ENCODE measurements around the gene PRKN.

Gene PRKN

GRCh38 chr6:161607696-161608297 lies 1119.8 kb downstream of the PRKN start:
- FAIRE-seq, result no peak
- DNase-seq (ENCODE audit: insufficient read length, low spot score), result no peak

DNA sequence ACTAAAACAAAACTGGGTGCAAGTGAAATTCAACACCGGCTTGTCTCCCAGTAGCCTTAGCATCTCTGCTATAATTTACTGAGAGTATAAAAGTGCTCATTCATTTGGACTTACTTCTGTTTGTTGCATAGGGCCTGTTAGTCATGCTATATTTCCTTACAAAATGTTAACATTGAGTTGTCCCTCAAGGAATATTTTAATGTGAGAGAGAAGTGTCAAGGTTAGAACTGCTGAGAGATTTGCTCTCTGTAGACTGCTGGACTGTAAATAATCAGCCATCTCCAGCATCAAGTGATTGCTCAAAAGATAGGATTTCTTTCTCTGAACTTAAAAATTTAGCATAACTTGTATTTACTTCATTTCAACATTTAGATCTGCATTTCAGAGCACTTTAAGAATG lies 1125.2 kb downstream of the PRKN start:
- no peak for FAIRE-seq
- no peak for DNase-seq (ENCODE audit: insufficient read length, low spot score)

DNA sequence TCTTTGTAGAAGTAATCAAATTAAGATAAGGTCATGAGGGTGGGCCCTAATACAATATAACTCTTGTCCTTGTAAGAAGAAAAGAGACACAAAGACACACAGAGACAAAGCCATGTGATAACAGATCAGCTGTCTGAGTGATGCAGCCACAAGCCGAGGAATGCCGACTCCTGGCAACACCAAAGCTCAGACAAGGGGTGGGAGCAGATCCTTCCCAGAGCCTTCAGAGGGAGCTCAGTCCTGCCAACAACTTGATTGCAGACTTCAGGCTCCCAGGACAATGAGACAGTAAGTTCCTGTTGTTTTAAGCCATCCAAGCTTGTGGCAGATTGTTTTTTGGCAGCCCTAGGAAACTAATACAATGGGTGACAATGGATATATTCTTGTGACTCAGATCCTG lies 1128.7 kb downstream of the PRKN start:
- FAIRE-seq (no peak), DNase-seq (ENCODE audit: insufficient read length, low spot score) (no peak)

- FAIRE-seq, result no peak
- DNase-seq (ENCODE audit: insufficient read length, low spot score), result no peak
Measured at GRCh38 chr6:161596807-161597520, 1130.6 kb downstream of the PRKN start.

- FAIRE-seq (no peak), DNase-seq (ENCODE audit: insufficient read length, low spot score) (no peak)
Measured at GRCh38 chr6:161594412-161594811, 1133.2 kb downstream of the PRKN start.

GRCh38 chr6:161590961-161591627 lies 1136.5 kb downstream of the PRKN start:
- FAIRE-seq (no peak), DNase-seq (ENCODE audit: insufficient read length, low spot score) (no peak)

- DNase-seq (ENCODE audit: insufficient read length, low spot score), result no peak
- FAIRE-seq, result no peak
Measured at GRCh38 chr6:161586887-161587286, 1140.7 kb downstream of the PRKN start.

DNA sequence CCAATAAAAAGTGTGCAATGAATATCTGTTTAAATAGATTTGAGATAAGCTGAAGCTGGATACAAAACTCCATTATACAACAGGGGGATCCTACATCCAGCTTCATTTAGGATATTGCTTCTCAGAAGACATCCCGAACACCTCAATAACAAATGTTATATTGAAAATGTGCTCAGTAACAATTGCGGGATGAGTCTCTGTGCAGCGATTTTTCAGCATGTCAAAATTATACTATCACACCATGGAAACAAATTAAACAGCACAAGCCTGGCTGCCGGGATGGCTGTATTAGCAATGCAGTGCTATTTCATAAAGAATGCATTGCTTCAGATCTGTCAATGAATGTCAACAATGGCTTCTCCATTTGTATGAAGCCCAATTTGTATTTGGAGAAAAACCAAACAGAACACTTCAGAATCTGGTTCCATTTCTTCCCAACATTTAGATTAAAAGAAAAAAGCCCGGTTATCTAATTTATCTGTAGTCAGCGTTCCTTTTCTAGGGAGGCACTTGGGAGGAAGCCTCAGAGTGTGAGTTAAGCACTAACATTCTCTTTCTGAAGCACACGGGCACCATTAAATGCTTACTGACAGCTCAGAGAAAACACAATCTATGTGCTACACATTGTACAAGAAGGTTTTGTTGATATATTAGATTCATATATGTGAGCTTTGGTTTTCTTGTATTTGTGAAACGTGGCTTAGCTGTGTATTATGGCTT lies 1142.8 kb downstream of the PRKN start:
- DNase-seq (ENCODE audit: insufficient read length, low spot score) (no peak), FAIRE-seq (no peak)

GRCh38 chr6:161584051-161584450 lies 1143.5 kb downstream of the PRKN start:
- no peak for FAIRE-seq

GRCh38 chr6:161583584-161583983 lies 1144.0 kb downstream of the PRKN start:
- no peak for FAIRE-seq
- DNase-seq (ENCODE audit: insufficient read length, low spot score), result no peak

More at GRCh38 chr6:161584051-161584450, 1143.5 kb downstream of the PRKN start:
- no peak for DNase-seq (ENCODE audit: insufficient read length, low spot score)

DNA sequence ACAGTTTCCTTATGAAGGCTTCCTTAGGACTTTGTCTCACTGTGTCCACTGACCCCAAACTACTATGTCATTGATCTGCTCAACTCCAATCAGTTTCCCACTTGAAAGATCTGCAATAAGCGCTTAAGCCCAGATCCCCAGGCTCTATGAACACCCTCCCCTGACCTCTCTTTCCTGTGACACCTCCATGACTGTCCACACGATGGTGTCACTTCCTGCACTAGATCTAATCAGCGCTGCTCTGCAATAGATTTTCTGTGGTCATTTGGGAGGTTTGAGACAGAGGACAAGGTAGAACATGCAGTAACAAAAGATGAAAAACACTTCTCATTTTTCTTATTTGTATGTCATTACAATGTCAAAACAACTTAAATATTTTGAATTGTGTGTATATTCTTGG lies 1149.1 kb downstream of the PRKN start:
- no peak for FAIRE-seq
- no peak for DNase-seq (ENCODE audit: insufficient read length, low spot score)

DNA sequence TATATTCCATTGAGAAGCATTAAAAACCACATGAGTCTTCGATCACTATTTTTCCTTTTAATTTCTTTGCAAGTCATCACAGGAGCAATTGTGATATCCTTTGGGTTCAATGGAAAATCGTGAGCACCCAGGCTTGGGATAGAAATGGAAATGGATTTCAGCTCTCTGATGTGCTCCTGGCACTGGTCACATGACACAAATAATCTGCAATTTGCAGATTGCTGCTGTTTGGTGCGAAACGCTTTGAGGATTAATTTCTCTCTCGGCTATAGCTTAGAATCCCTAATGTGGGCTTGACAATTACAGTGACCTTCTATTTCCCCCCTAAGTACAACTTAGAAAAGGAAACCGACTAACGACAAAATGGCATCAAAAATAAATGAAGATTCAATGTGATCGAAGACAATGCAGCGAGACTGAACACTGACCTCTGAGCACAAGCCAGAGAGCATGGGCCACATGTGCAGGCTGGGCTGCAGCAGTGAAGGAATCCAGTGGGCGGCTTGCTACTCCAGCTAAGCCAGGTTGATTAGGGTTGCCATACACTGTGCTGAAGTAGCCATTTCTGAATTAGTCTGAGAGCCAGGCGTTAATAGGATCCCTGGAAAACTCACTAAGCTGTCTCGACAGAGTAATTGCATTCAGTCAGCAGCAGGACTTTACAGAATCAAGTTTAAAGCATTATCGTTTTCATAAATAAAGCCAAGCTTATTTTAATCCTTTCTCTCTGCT lies 1151.9 kb downstream of the PRKN start:
- DNase-seq (ENCODE audit: insufficient read length, low spot score) (no peak), FAIRE-seq (no peak)

DNA sequence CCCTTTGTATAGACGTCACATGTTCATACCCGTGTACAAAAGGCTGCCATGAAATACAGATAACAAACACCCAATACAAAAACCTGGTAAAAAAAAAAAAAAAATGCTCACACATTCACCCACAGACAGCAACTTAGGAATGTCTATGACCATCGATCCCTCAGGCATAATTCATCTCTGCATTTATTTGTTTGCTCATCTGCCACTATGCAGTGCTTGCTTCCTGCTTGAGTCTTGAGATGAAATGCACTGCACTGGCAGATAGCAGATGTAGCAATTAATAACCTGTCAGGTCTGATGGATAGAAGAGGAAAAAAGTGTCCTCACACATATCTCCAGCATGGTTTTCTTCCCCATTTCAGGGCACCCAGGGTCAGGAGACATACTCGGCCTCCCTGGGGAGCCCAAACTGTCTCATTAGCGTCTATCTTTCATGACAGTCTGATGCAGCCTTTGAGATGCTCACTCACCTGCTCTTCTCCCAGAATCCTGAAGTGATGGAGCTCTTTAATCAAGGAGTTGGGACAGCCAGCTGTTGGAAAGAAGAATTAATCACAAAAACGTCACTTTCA lies 1158.6 kb downstream of the PRKN start:
- no peak for DNase-seq (ENCODE audit: insufficient read length, low spot score)
- FAIRE-seq, result no peak

DNA sequence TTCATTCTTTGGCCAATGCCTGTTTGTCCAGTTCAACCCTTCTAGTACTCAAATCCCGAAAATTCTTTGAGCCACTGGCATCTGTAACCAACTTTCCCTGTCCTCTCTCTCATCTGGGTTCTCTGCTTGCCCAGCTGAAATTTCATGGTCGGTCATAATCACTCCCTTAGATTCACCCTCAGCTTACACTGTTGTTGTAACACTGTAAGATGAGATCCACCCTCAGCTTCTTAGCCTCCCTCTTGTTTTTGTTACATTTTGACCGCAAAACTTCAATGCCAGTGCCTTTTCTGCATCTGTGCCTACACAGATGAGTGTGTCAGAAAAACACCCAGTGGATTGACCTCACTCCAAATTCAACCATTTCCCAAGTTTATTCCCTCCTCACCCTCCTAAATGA lies 1162.6 kb downstream of the PRKN start:
- FAIRE-seq (no peak), DNase-seq (ENCODE audit: insufficient read length, low spot score) (no peak)

GRCh38 chr6:161561908-161562307 lies 1165.7 kb downstream of the PRKN start:
- FAIRE-seq (no peak), DNase-seq (ENCODE audit: insufficient read length, low spot score) (no peak)

DNA sequence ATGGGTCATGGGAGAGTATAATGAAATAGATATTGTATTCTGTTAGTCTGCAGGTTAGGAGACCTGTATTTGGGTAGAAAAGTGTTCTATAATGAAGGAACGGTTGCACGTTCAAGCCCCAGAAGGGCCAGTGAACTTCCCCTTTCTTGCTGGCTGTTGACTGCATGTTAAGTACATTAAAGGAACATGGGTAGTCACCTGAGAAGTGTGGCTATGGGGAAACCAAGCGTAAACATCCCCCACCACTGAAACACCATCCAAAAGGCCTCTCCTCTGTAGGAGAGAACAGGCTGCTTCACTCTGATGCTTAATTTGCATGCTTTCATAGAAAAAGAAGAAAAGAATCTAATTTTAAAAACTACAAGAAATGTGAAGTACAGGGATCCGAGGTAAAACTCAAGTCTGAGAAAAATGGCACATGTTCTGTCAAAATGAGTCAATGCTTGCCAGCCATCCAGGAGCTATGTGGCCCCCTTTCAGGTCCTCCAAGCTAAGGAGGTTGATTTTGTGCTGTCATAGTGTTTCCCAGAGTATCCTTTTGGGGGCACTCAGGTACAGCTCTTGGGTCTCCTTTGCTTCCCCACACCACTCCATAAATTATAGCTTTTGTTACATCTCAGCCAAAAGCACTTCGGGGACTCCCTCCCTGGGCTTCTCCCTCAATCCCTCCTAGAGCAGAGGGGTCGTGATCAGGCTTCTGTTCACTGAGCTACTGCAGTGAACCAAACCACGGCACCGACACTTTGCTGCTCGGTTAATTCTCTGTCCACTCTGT lies 1170.0 kb downstream of the PRKN start:
- no peak for FAIRE-seq
- DNase-seq (ENCODE audit: insufficient read length, low spot score), result no peak

- FAIRE-seq, result no peak
- DNase-seq (ENCODE audit: insufficient read length, low spot score), result no peak
Measured at GRCh38 chr6:161554883-161555282, 1172.7 kb downstream of the PRKN start.

GRCh38 chr6:161549977-161550655 lies 1177.5 kb downstream of the PRKN start:
- FAIRE-seq, result no peak
- DNase-seq (ENCODE audit: insufficient read length, low spot score), result no peak

DNA sequence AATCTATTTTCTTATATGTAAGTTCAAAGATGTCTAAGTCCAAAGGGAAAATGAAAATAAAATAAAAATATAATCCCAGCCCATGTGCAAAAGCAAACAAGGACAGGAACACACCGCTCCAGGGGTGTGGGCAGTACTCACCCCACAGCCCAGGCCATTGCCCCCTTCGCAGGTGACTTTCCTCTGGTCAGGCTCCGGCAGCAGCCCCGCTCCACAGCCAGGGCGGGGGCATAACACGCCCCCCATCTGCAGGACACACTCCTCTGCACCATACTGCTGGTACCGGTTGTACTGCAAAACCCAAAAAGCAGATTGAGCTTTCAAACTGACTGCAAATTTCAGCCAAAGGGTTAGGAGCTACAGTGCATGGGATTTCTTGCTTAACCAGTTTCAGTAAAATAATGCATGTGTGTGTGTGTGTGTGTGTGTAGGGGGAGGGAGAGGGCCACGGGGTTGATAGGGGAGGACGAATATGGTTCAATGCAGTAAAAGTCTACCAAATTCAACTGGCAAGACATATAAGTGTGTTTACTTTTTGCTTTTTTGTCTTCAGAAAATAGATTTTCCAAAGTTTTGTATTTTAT lies 1178.8 kb downstream of the PRKN start:
- no peak for FAIRE-seq

More for the DNA sequence above, 1178.8 kb downstream of the PRKN start:
- DNase-seq (ENCODE audit: insufficient read length, low spot score), result no peak
